HepG2 (cell line): Measurements from ENCODE around the gene ACADVL. TPM values are rescaled to one million over a fixed set of nuclear protein-coding genes. Genes with fewer than 3 reads are reported as not detected.

Experiments
- ASH2L ChIP-seq: fragments of 300-600, 200-600 bp; sonication (generic); IDR thresholded peaks from 2 replicates; pipeline ENCODE4 v1.7.0; 2017; ENCODE audit warnings: low read depth, mild to moderate bottlenecking, moderate library complexity, mixed read lengths, low read length; ENCODE audit not compliant: insufficient read length
- BORCS8-MEF2B ChIP-seq: sonication (generic); formaldehyde crosslinking; IDR thresholded peaks from 2 replicates; pipeline ENCODE4 v1.8.0; 2022; ENCODE audit warnings: mild to moderate bottlenecking, missing genetic modification reagents
- CEBPB ChIP-seq: IDR thresholded peaks from 2 replicates; pipeline ENCODE4 v1.6.1; 2011; ENCODE audit warnings: low read depth, low read length, improper control_type of control experiment, borderline replicate concordance
- HNRNPH1 ChIP-seq: fragments of 200-400 bp; formaldehyde crosslinking; optimal IDR thresholded peaks from 2 replicates; pipeline ENCODE3; 2017; ENCODE audit warnings: mild to moderate bottlenecking, low read depth, low read length
- ISL2 ChIP-seq: sonication (generic); formaldehyde crosslinking; IDR thresholded peaks from 2 replicates; pipeline ENCODE4 v1.5.0; 2020; ENCODE audit warnings: missing genetic modification reagents
- JUN ChIP-seq: sonication (generic); formaldehyde crosslinking; IDR thresholded peaks from 2 replicates; pipeline ENCODE4 v1.4.0; 2020; ENCODE audit warnings: mild to moderate bottlenecking, missing genetic modification reagents
- MXD4 ChIP-seq: IDR thresholded peaks from 2 replicates; pipeline ENCODE4 v1.6.1; 2016; ENCODE audit warnings: mild to moderate bottlenecking, missing biosample characterization, missing genetic modification reagents
- NFYC ChIP-seq: IDR thresholded peaks from 2 replicates; pipeline ENCODE4 v1.6.1; 2016; ENCODE audit warnings: missing genetic modification reagents, missing compliant biosample characterization
- STAT5B ChIP-seq: sonication (generic); formaldehyde crosslinking; IDR thresholded peaks from 2 replicates; pipeline ENCODE4 v1.4.0; 2020; ENCODE audit warnings: missing genetic modification reagents
- TBX3 ChIP-seq: fragments of 450-650 bp; IDR thresholded peaks from 2 replicates; pipeline ENCODE4 v1.6.1; 2017; ENCODE audit warnings: antibody characterized with exemption, mild to moderate bottlenecking, inconsistent platforms, borderline replicate concordance
- THYN1 ChIP-seq: sonication (generic); formaldehyde crosslinking; IDR thresholded peaks from 2 replicates; pipeline ENCODE4 v1.8.1; 2023; ENCODE audit warnings: low read depth, mild to moderate bottlenecking, moderate library complexity, missing genetic modification reagents, borderline replicate concordance
- TRIM24 ChIP-seq: sonication (generic); formaldehyde crosslinking; IDR thresholded peaks from 2 replicates; pipeline ENCODE4 v1.8.0; 2022; ENCODE audit warnings: mild to moderate bottlenecking, missing genetic modification reagents
- TSC22D2 ChIP-seq: sonication (generic); formaldehyde crosslinking; IDR thresholded peaks from 2 replicates; pipeline ENCODE4 v1.5.1; 2020; ENCODE audit warnings: missing genetic modification reagents, mild to moderate bottlenecking, borderline replicate concordance
- ZBTB20 ChIP-seq: sonication (generic); formaldehyde crosslinking; IDR thresholded peaks from 2 replicates; pipeline ENCODE4 v1.8.1; 2023; ENCODE audit warnings: missing genetic modification reagents, low read depth, mild to moderate bottlenecking, borderline replicate concordance
- ZNF12 ChIP-seq: sonication (generic); formaldehyde crosslinking; IDR thresholded peaks from 2 replicates; pipeline ENCODE4 v1.5.0; 2020; ENCODE audit warnings: missing genetic modification reagents
- ZNF629 ChIP-seq: sonication (generic); formaldehyde crosslinking; conservative IDR thresholded peaks from 2 replicates; pipeline ENCODE4 v1.5.0; 2020; ENCODE audit warnings: missing genetic modification reagents
- polyA plus RNA-seq, 8 experiments: library from polyadenylated mRNA; depleted of rRNA in 3 of 8; stranded (reverse) in 7 of 8; unstranded in 1 of 8; fragments of >200 nt; fragmentation: Illumina TruSeq in 4 of 8; extraction: Trizol in 4 of 8; gene quantifications; 2 replicates each; pipeline versions ENCODE4 v1.2.1 to v1.2.3, GENCODE V29; 2011 to 2016; ENCODE audit warnings: low read depth in 4 of 8, missing spikeins in 1 of 8, mixed read lengths in 1 of 8; ENCODE audit not compliant: insufficient read depth in 1 of 8
- total RNA-seq, 5 experiments: library from RNA; depleted of rRNA; stranded (reverse); fragments of >200 nt; fragmentation: Illumina TruSeq; extraction: Trizol; gene quantifications; 2 replicates each; pipeline ENCODE4 v1.2.3, GENCODE V29; 2016; ENCODE audit warnings: low read depth in 1 of 5
- TF ChIP-seq, protein P1 (sequence below): sonication (generic); formaldehyde crosslinking; IDR thresholded peaks from 2 replicates; pipeline ENCODE4 v1.4.0; 2020; ENCODE audit warnings: missing genetic modification reagents, borderline replicate concordance
- TF ChIP-seq, protein P2 (sequence below): sonication (generic); formaldehyde crosslinking; IDR thresholded peaks from 2 replicates; pipeline ENCODE4 v1.8.0; 2022; ENCODE audit warnings: missing genetic modification reagents, mild to moderate bottlenecking, inconsistent platforms, borderline replicate concordance
- TF ChIP-seq, protein P3 (sequence below): conservative IDR thresholded peaks from 2 replicates; pipeline ENCODE4 v1.6.1; 2018; ENCODE audit warnings: missing genetic modification reagents
- TF ChIP-seq, protein P4 (sequence below): sonication (generic); formaldehyde crosslinking; conservative IDR thresholded peaks from 2 replicates; pipeline ENCODE4 v1.4.0; 2020; ENCODE audit warnings: missing genetic modification reagents

Gene ACADVL
- total and polyA plus RNA-seq, 2 of the 13 experiments (the other 11 are each of a cell fraction or from before 2014, with no cell fraction given), result 219 to 412 TPM

DNA sequence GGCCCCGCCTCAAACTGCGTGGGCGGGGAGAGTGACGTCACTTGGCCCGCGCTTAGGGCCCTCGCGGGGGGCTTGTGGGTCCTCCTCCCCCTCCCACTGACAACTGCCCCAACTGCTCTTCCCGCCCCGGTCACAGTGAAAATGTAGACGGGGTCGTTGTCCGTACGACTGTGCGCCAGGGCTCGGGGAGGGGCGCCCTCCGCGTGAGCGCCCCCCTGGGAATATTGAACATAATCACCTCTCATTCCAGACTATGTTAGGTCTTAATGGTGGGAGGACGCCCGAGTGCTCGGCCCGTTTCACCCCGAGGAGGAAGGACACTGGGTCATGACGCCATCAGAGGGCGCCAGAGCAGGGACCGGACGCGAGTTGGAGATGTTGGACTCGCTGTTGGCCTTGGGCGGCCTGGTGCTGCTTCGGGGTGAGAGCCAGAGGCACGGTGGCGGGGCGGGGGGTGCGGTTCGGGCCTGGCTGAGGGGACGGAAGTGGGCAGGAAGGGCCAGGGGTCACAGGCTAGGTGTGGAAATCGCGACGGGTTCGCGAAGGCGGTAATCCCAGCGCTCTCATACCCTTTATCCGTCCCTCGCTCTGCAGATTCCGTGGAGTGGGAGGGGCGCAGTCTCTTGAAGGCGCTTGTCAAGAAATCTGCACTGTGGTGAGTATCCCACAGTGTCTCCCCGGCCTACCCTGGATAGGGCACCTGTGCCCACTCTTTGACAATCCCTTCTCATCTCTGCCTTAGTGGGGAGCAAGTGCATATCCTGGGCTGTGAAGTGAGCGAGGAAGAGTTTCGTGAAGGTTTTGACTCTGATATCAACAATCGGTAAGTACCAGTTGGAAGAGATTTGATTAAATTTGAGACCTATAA is 32.7 kb downstream of the ACADVL start, which contains the start of gene ELP5 (continued):
- TF ChIP-seq TSC22D2 (CRISPR knock-in tag) (no peak), BORCS8-MEF2B (CRISPR knock-in tag) (peak; percentile 85), JUN (CRISPR knock-in tag) (0 out of 2 replicates have a peak, but pooled peaks have one; percentile 42), MXD4 (no peak; the same call in 1 of the 2 replicates), ZNF629 (no peak), ZBTB20 (CRISPR knock-in tag) (peak; percentile 72; the same call in 1 of the 2 replicates), THYN1 (CRISPR knock-in tag) (no peak), TBX3 (peak; percentile 37; the same call in 1 of the 2 replicates), STAT5B (CRISPR knock-in tag) (no peak), ASH2L (peak; percentile 89), ZNF12 (CRISPR knock-in tag) (peak; percentile 35; the same call in 1 of the 2 replicates), CEBPB (no peak), NFYC (CRISPR knock-in tag) (0 out of 2 replicates have a peak, but pooled peaks have one; percentile 23), TRIM24 (CRISPR knock-in tag) (no peak), HNRNPH1 (peak; percentile 77), ISL2 (CRISPR knock-in tag) (no peak)
- TF ChIP-seq, protein P1, sequence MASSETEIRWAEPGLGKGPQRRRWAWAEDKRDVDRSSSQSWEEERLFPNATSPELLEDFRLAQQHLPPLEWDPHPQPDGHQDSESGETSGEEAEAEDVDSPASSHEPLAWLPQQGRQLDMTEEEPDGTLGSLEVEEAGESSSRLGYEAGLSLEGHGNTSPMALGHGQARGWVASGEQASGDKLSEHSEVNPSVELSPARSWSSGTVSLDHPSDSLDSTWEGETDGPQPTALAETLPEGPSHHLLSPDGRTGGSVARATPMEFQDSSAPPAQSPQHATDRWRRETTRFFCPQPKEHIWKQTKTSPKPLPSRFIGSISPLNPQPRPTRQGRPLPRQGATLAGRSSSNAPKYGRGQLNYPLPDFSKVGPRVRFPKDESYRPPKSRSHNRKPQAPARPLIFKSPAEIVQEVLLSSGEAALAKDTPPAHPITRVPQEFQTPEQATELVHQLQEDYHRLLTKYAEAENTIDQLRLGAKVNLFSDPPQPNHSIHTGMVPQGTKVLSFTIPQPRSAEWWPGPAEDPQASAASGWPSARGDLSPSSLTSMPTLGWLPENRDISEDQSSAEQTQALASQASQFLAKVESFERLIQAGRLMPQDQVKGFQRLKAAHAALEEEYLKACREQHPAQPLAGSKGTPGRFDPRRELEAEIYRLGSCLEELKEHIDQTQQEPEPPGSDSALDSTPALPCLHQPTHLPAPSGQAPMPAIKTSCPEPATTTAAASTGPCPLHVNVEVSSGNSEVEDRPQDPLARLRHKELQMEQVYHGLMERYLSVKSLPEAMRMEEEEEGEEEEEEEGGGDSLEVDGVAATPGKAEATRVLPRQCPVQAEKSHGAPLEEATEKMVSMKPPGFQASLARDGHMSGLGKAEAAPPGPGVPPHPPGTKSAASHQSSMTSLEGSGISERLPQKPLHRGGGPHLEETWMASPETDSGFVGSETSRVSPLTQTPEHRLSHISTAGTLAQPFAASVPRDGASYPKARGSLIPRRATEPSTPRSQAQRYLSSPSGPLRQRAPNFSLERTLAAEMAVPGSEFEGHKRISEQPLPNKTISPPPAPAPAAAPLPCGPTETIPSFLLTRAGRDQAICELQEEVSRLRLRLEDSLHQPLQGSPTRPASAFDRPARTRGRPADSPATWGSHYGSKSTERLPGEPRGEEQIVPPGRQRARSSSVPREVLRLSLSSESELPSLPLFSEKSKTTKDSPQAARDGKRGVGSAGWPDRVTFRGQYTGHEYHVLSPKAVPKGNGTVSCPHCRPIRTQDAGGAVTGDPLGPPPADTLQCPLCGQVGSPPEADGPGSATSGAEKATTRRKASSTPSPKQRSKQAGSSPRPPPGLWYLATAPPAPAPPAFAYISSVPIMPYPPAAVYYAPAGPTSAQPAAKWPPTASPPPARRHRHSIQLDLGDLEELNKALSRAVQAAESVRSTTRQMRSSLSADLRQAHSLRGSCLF, result no peak
- TF ChIP-seq, protein P2, sequence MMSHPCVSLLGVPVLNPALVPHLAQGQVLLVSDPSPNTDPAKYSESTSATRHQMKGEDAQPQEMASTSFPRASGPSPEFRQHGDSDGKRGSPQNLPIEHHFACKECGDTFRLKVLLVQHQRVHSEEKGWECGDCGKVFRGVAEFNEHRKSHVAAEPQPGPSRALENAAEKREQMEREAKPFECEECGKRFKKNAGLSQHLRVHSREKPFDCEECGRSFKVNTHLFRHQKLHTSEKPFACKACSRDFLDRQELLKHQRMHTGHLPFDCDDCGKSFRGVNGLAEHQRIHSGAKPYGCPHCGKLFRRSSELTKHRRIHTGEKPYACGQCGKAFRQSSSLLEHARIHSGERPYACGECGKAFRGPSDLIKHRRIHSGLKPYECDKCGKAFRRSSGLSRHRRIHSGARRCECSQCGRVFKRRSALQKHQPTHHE (CRISPR knock-in tag), result 0 out of 2 replicates have a peak, but pooled peaks have one; percentile 80
- TF ChIP-seq, protein P3, sequence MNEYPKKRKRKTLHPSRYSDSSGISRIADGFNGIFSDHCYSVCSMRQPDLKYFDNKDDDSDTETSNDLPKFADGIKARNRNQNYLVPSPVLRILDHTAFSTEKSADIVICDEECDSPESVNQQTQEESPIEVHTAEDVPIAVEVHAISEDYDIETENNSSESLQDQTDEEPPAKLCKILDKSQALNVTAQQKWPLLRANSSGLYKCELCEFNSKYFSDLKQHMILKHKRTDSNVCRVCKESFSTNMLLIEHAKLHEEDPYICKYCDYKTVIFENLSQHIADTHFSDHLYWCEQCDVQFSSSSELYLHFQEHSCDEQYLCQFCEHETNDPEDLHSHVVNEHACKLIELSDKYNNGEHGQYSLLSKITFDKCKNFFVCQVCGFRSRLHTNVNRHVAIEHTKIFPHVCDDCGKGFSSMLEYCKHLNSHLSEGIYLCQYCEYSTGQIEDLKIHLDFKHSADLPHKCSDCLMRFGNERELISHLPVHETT (CRISPR knock-in tag), result peak; percentile 87
- TF ChIP-seq, protein P4, sequence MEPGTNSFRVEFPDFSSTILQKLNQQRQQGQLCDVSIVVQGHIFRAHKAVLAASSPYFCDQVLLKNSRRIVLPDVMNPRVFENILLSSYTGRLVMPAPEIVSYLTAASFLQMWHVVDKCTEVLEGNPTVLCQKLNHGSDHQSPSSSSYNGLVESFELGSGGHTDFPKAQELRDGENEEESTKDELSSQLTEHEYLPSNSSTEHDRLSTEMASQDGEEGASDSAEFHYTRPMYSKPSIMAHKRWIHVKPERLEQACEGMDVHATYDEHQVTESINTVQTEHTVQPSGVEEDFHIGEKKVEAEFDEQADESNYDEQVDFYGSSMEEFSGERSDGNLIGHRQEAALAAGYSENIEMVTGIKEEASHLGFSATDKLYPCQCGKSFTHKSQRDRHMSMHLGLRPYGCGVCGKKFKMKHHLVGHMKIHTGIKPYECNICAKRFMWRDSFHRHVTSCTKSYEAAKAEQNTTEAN (CRISPR knock-in tag), result peak; percentile 67
